SK-MEL-5 (cell line): Measurements from ENCODE around the gene CAMTA1. TPM values are rescaled to one million over a fixed set of nuclear protein-coding genes. Genes with fewer than 3 reads are reported as not detected.

Experiments
- DNase-seq: peaks from one replicate; pipeline ENCODE4 v3.0.0-alpha.2; 2016; ENCODE audit warnings: low read depth, low spot score
- in situ Hi-C: cut with HindIII; loops from 2 replicates; pipeline ENCODE4 v1.10.0; 2016; ENCODE audit warnings: low sequenced_read_pairs, high pct_unique_total_duplicates, low pct_unique_long_range_greater_than_20kb
- total RNA-seq: library from RNA; depleted of rRNA; stranded (reverse); fragments of >200 nt; shearing (Covaris generic); gene quantifications from 2 replicates; pipeline ENCODE4 v1.2.3, GENCODE V29; 2014

The CAMTA1 gene
- total RNA-seq, 1 experiment from 2014 or later, result 47.4 TPM

GRCh38 chr1:7039590-7040220, 254.5 kb downstream of the CAMTA1 start:
- DNase-seq, result no peak
- in situ Hi-C loops, result no loop called here

- DNase-seq, result no peak
- in situ Hi-C loops, result no loop called here
Observed at GRCh38 chr1:7040969-7041695, 255.9 kb downstream of the CAMTA1 start.

- in situ Hi-C loops, result no loop called here
- DNase-seq, result peak; percentile 47
Observed at GRCh38 chr1:7042322-7043190, 257.3 kb downstream of the CAMTA1 start.

DNA sequence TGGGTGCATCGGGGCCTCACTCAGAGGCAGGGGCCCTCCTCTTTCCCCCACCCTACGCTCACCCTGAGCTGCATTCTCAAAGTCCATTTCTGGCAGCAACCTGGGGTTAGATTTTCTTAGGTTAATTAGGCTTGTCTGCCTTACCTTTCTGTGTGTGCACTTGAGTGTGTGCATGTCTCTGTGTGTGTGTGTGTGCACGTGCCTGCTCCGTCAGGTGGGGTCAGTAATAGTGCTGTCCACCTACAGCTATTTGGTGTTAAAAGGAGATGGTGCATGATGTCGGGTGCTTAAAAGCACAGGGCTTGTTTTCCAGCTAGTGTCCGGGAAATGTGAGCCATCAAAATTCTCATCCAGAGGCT, 257.9 kb downstream of the CAMTA1 start:
- in situ Hi-C loops, result no loop called here
- DNase-seq, result no peak

- no peak for DNase-seq
- in situ Hi-C loops, result no loop called here
Observed at GRCh38 chr1:7043719-7044535, 258.7 kb downstream of the CAMTA1 start.

DNA sequence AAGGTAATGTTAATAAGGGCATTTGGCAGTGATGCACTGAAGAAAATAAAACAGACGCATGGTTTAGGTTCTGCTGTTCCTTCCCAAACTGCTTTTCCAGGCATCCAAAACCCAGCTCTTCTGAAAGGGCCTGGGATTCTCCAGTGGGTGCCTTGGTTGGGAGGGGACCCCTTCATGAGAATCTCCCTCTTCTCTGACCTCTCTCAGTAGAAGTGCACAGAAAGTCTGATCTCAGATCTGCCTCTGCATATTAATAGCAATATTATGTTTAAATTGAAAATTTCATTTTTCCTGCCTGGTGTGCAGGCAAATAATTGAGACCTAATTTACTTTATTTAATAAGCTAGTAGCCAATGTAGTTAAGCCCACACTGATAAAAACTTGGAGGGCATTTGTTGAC, 260.6 kb downstream of the CAMTA1 start:
- DNase-seq, result no peak
- in situ Hi-C loops, result no loop called here

DNA sequence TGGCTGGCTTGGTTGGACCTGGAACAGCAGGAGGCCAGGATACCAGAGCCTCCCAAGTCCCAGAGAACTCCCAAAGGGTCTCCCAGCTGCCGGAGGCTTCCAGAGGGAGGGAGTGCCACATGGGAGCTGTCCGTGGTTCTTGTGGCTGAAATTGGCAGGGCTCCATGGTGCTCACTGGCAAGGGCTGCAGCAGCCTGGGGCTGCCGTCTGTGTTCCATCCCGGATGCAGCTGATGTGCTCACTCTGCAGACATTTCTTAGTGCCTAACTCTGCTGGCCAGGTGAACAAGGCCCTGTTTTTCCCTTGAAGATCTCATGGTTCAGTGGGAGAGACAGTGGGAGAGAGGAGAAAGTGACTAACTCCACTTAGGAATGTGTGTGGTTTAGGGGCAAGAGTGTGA, 261.1 kb downstream of the CAMTA1 start:
- in situ Hi-C loops, result no loop called here
- peak; percentile 45 for DNase-seq

GRCh38 chr1:7046891-7047290, 261.6 kb downstream of the CAMTA1 start:
- DNase-seq, result no peak
- in situ Hi-C loops, result no loop called here

DNA sequence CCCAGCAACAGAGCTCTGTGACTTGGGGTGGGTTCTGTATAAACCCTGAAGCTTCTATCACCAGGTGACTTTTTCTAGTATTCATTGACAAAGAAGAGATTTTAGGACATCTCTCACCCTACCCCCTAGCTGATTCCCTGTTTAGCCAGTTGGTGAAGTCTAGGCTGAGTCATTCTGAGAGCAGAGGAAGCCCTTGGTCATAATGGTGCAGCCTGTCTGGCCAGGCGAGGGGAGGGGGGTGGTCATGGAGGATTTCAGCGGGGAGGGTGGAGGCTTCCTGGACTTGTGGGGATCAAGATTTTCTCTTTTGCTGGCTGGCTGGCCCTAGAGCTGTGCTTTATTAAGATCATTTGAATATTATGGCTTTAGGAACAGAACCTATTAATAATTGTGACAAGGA, 262.6 kb downstream of the CAMTA1 start:
- in situ Hi-C loops, result no loop called here

GRCh38 chr1:7048395-7048794, 263.1 kb downstream of the CAMTA1 start:
- in situ Hi-C loops, result no loop called here
- DNase-seq, result no peak

More for the DNA sequence above, 262.6 kb downstream of the CAMTA1 start:
- no peak for DNase-seq

DNA sequence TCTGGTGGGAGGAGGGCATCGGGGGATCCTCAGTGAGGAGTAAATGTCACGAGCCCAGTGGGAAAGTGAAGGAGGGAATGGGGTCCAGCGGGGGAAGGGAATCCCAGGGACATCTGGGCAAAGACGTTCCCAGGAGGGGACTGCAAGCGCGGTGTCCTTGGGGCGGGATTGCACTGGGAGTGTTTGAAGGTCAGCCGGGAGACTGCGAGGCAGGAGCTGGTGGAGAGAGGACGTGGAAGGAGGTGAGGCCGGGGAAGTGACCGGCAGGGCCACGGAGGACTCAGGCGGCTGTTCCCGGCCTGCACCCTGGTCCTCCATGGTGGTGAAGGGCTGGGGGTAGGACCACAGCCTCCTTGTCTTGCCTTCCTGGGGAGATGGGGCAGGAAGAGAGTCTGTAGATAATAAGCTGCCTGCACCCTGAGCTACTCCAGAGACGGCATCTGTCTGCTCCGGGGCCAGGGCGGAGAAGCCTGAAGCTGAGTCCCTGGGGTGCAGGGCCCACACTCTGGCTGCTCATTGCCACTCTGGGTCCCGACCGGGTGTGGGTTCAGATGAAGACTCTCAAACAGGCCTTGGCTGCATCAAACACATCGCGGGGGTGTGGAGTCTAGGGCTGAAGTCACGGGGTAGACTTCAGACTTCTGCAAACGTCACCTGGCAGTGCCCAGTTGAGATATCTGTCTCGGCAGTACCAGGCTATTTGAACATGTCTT, 264.8 kb downstream of the CAMTA1 start:
- no peak for DNase-seq
- in situ Hi-C loops, result no loop called here

DNA sequence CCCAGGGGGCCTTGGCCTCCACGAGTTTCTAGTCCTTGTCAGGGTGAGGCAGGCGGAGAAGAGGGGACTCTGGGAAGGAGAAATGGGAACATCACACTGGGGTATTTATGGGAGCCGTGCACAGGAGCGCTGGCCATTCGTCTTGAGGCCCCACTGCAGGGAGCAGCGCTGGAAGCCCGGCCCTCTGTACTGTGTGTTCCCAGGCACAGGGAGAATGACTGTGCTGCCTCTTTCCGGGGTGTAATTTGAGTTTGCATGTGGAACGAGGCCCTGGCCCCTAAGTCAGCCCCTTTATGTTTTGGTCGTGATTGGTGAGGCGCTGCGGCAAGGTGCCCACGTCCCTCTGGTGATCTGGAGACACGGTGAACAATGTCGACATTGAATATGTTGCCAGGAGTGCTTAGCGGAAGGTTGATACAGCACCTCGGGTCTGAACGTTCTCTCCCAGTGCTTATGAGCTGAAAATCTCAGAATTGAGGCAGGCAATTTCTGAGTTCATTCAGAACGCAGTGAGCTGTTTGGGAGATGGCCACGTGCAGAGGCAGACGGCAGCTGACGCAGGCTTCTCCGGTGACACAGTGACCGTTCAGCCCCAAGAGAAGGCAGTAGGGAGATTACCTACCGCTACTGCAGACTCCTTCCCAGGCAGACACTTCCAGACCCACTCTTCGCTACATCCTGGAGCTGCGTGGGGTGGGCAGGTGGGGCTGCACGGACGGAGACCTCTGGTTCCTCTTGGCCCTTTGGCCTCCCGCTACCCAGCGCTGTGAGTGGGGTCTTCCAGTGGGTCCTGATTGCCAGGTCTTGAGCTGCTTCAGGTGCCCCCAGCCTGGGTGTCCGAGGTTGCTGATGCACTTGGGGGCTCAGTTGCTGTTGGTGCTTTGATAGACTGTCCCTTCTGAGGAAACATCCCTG, 265.8 kb downstream of the CAMTA1 start:
- DNase-seq, result no peak
- in situ Hi-C loops, result no loop called here

GRCh38 chr1:7052701-7053100, 267.4 kb downstream of the CAMTA1 start:
- in situ Hi-C loops, result no loop called here
- DNase-seq, result no peak

DNA sequence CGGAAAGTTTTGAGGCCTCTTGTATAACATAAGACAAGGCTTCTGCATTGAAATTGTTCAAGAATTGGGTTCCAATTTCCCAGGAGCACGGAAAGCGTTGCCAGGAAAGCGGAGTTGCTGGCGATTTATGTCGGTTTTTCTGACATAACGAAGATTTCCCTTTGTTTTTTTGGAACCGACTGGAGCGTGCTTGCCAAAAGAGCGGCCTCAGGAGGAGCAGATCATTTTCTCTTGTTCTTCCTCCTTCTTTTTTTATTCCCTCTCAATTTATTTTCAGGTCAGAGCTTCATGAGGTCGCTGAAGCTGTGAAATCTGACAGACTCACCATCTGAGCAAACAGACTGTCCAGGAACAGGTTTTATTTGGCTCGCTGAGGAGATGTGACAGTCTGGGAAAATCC, 275.5 kb downstream of the CAMTA1 start:
- in situ Hi-C loops, result no loop called here
- no peak for DNase-seq

- DNase-seq, result no peak
- in situ Hi-C loops, result no loop called here
Observed at GRCh38 chr1:7062346-7063061, 277.2 kb downstream of the CAMTA1 start.

DNA sequence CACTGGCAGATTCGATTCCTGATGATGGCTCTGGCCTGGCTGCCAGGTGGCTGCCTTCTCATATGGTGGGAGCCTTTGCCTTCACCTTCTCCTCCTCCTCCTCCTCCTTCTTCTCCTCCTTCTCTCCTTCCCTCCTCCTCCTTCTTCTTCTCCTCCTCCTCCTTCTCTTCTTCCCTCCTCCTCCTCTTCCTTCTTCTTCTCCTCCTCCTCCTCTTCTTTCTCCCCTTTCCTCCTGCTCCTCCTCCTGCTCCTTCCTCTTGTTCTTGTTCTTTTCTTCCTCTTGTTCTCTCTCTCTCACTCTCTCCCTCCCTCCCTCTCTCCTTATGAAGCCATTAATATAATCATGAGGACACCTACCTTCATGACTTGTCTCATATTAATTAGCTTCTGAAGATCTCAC, 278.7 kb downstream of the CAMTA1 start:
- in situ Hi-C loops, result no loop called here
- no peak for DNase-seq
